Activated CD4-positive, alpha-beta T cell treated with anti-CD3 and anti-CD28 coated beads for 36 hours (primary cell): Measurements from ENCODE around the gene FMN1. TPM values are rescaled to one million over a fixed set of nuclear protein-coding genes. Genes with fewer than 3 reads are reported as not detected.

Experiments
- ATAC-seq: fragments of 200-7000 bp; cut with Tn5 transposase; one replicate; pipeline ENCODE4 v1.10.0; 2021; ENCODE audit warnings: mild to moderate bottlenecking, moderate library complexity
- CTCF ChIA-PET: fragments of 350-600 bp; sonication (Branson Sonifier 250); formaldehyde crosslinking; loops from one replicate; lab custom pipeline; 2021; ENCODE audit warnings: antibody characterized with exemption; lab: Charles Lee
- POLR2A ChIA-PET: fragments of 350-600 bp; sonication (Branson Sonifier 250); formaldehyde crosslinking; loops from one replicate; lab custom pipeline; 2021; ENCODE audit warnings: antibody characterized with exemption, inconsistent platforms; lab: Charles Lee
- DNase-seq: peaks from one replicate; pipeline ENCODE4 v3.0.0-alpha.2; 2020
- H3K27ac Mint-ChIP-seq: one replicate; pipeline ENCODE4 v1.8.0; 2021; ENCODE audit warnings: mixed read lengths
- H3K27me3 Mint-ChIP-seq: one replicate; pipeline ENCODE4 v1.8.0; 2021; ENCODE audit warnings: mixed read lengths
- H3K36me3 Mint-ChIP-seq: one replicate; pipeline ENCODE4 v1.8.0; 2021; ENCODE audit warnings: low read depth, mixed read lengths
- H3K4me1 Mint-ChIP-seq: one replicate; pipeline ENCODE4 v1.8.0; 2021; ENCODE audit warnings: mixed read lengths
- H3K4me3 Mint-ChIP-seq: one replicate; pipeline ENCODE4 v1.8.0; 2021; ENCODE audit warnings: mild to moderate bottlenecking, moderate library complexity, mixed read lengths
- H3K9me3 Mint-ChIP-seq: one replicate; pipeline ENCODE4 v1.8.0; 2021; ENCODE audit warnings: low read depth, mixed read lengths
- intact Hi-C, 2 experiments: fragments of 100-400 bp; cut with DNase I in 1 of 2; cut with micrococcal nuclease in 1 of 2; formaldehyde crosslinking; loops; one replicate each; pipeline versions ENCODE4 v1.14.2 to v1.15.1; 2022 to 2024; cut with DNase I, micrococcal nuclease
- total RNA-seq, 2 experiments: library from RNA; stranded (reverse); gene quantifications; one replicate each; pipeline ENCODE4 v1.2.3, GENCODE V29; 2021

The FMN1 gene
- total RNA-seq, 2 experiments from 2014 or later: 0.09 to 0.21 TPM

GRCh38 chr15:32766101-32766500, 428.4 kb downstream of the FMN1 start:
- ChIA-PET CTCF (no interaction called here), POLR2A (no interaction called here)
- Mint-ChIP-seq H3K4me3 (no peak overlapping the region), H3K36me3 (no peaks in the 10 kb centered on the region), H3K4me1 (no peaks in the 10 kb centered on the region), H3K27me3 (peaks cover 10% of the 10 kb centered on the region), H3K27ac (no peak overlapping the region), H3K9me3 (no peaks in the 10 kb centered on the region)
- intact Hi-C loops: no loop called here
- DNase-seq (no peak), ATAC-seq (no peak)

DNA sequence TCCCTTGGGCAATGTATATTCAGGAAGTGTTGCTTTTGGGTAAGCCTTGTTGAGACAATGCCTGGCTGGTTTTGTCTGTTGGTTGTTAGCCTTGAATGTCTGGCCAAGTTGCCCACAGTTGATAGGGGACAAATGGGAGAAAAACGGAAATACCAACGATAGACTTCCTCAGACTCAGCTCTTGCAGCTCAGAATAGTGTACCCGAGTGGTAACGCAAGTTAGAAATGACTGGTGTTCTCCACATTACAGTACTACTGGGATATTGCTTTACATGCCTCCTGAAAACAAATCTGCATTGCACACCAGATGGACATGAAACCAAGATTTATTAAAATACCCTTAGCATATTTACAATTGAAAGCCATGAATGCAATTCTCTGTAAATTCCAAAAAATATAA, 429.3 kb downstream of the FMN1 start:
- no peaks in the 10 kb centered on the region for H3K9me3 Mint-ChIP-seq
- CTCF ChIA-PET: no interaction called here
- POLR2A ChIA-PET: no interaction called here
- no peak for ATAC-seq
- peaks cover 16% of the 10 kb centered on the region for H3K27me3 Mint-ChIP-seq
- H3K36me3 Mint-ChIP-seq: no peaks in the 10 kb centered on the region
- H3K4me3 Mint-ChIP-seq: no peak overlapping the region
- intact Hi-C loops: no loop called here
- no peak overlapping the region for H3K27ac Mint-ChIP-seq
- no peak for DNase-seq
- H3K4me1 Mint-ChIP-seq: no peaks in the 10 kb centered on the region

DNA sequence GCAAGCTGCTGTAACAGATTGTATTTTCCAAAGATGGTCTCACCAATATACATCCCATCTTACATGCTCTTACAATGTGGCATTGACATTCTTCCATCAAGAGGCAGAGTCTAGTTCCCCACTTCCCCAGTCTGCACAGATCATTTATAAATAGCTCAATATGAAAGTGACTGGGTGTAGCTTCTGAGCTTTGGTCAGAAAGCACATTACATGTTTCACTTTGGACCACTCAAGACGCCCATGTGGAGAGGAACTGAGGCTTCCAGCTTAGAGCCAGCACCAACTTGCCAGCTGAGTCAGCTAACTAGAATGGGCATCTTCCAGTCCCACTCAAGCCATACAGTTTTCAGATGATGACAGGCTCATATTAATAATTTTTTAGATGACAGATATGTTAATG, 431.2 kb downstream of the FMN1 start:
- no peak for ATAC-seq

DNA sequence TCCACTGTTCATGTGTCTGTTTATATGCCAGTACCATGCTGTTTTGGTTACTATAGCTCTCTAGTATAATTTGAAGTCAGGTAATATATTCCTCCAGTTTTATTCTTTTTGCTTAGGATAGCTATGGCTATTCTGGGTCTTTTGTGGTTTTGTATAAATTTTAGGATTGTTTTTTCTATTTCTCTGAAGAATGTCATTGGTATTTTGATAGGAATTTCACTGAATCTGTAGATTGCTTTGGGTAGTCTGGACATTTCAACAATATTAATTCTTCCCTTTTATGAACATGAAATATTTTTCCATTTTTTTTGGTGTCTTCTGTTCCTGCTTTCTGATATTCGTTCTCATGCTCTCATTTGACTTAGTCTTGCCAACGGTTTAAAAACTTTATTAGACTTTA, 437.1 kb downstream of the FMN1 start:
- intact Hi-C loops: no loop called here
- CTCF ChIA-PET: no interaction called here
- H3K27me3 Mint-ChIP-seq: peaks cover 12% of the 10 kb centered on the region
- no peaks in the 10 kb centered on the region for H3K9me3 Mint-ChIP-seq
- H3K36me3 Mint-ChIP-seq: no peaks in the 10 kb centered on the region
- DNase-seq (no peak), ATAC-seq (no peak)
- no peak overlapping the region for H3K27ac Mint-ChIP-seq
- H3K4me1 Mint-ChIP-seq: no peaks in the 10 kb centered on the region
- POLR2A ChIA-PET: no interaction called here
- no peak overlapping the region for H3K4me3 Mint-ChIP-seq

More for the DNA sequence above, 431.2 kb downstream of the FMN1 start:
- intact Hi-C loops: loop anchor here in 1 of 2 experiments (5.0 kb wide), 1 partner anchor 51 kb away; no protein-coding TSS in a partner anchor
- ChIA-PET CTCF (interaction anchor here (0.8 kb wide), 1 partner anchor 102 kb away, joined by 3 read pairs; no protein-coding TSS in a partner anchor), POLR2A (no interaction called here)
- Mint-ChIP-seq H3K4me3 (no peak overlapping the region), H3K27ac (no peak overlapping the region), H3K9me3 (no peaks in the 10 kb centered on the region), H3K27me3 (peaks cover 16% of the 10 kb centered on the region), H3K36me3 (no peaks in the 10 kb centered on the region), H3K4me1 (no peaks in the 10 kb centered on the region)
- DNase-seq: no peak

- ATAC-seq: no peak
- no peak overlapping the region for H3K27ac Mint-ChIP-seq
- H3K9me3 Mint-ChIP-seq: no peaks in the 10 kb centered on the region
- CTCF ChIA-PET: no interaction called here
- H3K36me3 Mint-ChIP-seq: no peaks in the 10 kb centered on the region
- intact Hi-C loops: no loop called here
- peaks cover 7% of the 10 kb centered on the region for H3K27me3 Mint-ChIP-seq
- no peaks in the 10 kb centered on the region for H3K4me1 Mint-ChIP-seq
- H3K4me3 Mint-ChIP-seq: no peak overlapping the region
- no peak for DNase-seq
- POLR2A ChIA-PET: no interaction called here
Observed at GRCh38 chr15:32750979-32751378, 443.5 kb downstream of the FMN1 start.

GRCh38 chr15:32747921-32748342, 446.6 kb downstream of the FMN1 start:
- ChIA-PET POLR2A (no interaction called here), CTCF (no interaction called here)
- no peaks in the 10 kb centered on the region for H3K9me3 Mint-ChIP-seq
- no peak overlapping the region for H3K4me3 Mint-ChIP-seq
- no peaks in the 10 kb centered on the region for H3K36me3 Mint-ChIP-seq
- no peaks in the 10 kb centered on the region for H3K4me1 Mint-ChIP-seq
- H3K27ac Mint-ChIP-seq: no peak overlapping the region
- DNase-seq (no peak), ATAC-seq (no peak)
- intact Hi-C loops: no loop called here
- H3K27me3 Mint-ChIP-seq: peaks cover 5% of the 10 kb centered on the region

- ChIA-PET POLR2A (no interaction called here), CTCF (no interaction called here)
- peaks cover 7% of the 10 kb centered on the region for H3K27me3 Mint-ChIP-seq
- DNase-seq (no peak), ATAC-seq (no peak)
- no peaks in the 10 kb centered on the region for H3K36me3 Mint-ChIP-seq
- H3K27ac Mint-ChIP-seq: no peak overlapping the region
- no peak overlapping the region for H3K4me3 Mint-ChIP-seq
- no peaks in the 10 kb centered on the region for H3K9me3 Mint-ChIP-seq
- intact Hi-C loops: no loop called here
- H3K4me1 Mint-ChIP-seq: no peaks in the 10 kb centered on the region
Observed at GRCh38 chr15:32746116-32746857, 448.2 kb downstream of the FMN1 start.

DNA sequence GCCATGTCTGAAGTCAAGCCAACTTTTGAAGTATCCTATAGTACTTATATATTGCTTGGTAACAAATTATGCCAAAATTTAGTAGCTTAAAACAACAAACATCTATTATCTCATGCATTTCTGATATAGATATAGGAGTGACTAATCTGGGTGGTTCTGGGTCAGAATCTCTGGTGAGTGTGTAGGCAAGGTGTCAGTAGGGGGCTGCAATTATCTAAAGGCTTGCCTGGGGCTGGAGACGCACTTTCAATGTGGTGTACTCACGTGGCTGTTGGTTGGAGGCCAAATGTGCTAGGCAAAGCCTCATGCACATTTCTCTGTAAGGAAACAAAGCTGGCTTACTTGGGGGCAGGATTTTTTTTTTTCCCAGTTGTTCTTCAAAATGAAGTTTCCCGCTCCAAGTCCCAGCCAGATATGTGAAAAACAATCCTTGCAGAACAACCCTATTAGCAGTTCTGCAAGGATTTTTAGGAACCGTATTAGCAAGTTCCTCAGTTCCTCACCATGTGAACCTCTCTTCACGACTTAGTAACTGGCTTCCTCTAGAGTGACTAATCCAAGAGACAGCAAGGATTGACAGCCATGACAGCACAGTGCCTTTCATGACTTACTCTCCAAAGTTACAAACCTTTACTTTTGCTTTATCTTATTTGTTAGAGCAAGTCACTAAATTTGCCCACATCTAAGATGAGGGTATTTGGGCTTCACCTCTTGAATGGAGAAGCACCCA, 450.9 kb downstream of the FMN1 start:
- intact Hi-C loops: no loop called here
- Mint-ChIP-seq H3K27me3 (peaks cover 7% of the 10 kb centered on the region), H3K9me3 (peaks cover 3% of the 10 kb centered on the region), H3K27ac (no peak overlapping the region), H3K4me3 (no peak overlapping the region), H3K36me3 (no peaks in the 10 kb centered on the region), H3K4me1 (no peaks in the 10 kb centered on the region)
- ChIA-PET CTCF (interaction anchor here (0.7 kb wide), 1 partner anchor 81 kb away, joined by 3 read pairs; no protein-coding TSS in a partner anchor), POLR2A (no interaction called here)
- DNase-seq (no peak), ATAC-seq (no peak)

DNA sequence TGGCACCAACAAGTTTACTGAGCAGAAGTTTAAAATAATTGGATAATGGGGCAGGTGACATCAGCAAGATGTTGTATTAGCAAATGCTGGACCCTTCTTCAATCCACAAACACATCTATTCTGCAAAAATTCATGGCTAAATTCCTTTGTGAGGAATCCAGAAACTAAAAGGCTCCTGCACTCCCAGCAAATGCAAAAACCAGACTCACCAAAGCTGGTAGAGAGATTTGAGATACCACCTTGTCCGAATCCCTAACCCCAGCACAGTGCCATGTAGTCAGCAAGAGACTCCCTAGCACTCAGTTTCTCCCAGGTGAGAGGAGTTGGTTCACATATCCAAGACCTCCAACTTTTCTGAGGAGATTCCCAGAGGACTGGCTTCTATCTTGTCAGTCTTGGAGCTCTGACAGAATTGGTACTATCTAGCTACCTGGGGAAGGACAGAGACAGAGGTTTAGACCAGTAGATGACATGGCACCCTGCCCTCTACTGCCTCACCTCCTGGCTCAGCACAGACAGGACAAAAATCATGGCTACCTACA, 454.9 kb downstream of the FMN1 start:
- POLR2A ChIA-PET: no interaction called here
- Mint-ChIP-seq H3K4me3 (no peak overlapping the region), H3K27ac (no peak overlapping the region), H3K9me3 (peaks cover 3% of the 10 kb centered on the region), H3K4me1 (no peaks in the 10 kb centered on the region), H3K36me3 (no peaks in the 10 kb centered on the region), H3K27me3 (peaks cover 21% of the 10 kb centered on the region)
- intact Hi-C loops: no loop called here
- ATAC-seq (no peak), DNase-seq (no peak)
- CTCF ChIA-PET: no interaction called here

DNA sequence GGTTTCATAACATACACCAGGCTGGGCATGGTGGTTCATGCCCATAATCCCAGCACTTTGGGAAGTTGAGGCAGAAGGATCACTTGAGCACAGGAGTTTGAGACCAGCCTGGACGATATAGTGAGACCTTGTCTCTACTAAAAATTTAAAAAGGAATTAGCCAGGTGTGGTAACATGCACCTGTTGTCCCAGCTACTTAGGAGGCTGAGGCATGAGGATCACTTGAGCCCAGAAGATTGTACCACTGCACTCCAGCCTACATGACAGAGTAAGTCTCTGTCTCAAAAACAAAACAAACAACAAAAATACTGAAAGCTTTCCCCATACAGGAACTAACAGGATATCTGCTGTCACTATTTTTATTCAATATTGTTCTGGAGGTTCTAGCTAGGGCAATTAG, 455.8 kb downstream of the FMN1 start:
- ATAC-seq: no peak
- DNase-seq: no peak
- Mint-ChIP-seq H3K36me3 (no peaks in the 10 kb centered on the region), H3K4me3 (no peak overlapping the region), H3K27ac (no peak overlapping the region), H3K9me3 (peaks cover 3% of the 10 kb centered on the region), H3K27me3 (peaks cover 23% of the 10 kb centered on the region), H3K4me1 (no peaks in the 10 kb centered on the region)
- CTCF ChIA-PET: no interaction called here
- POLR2A ChIA-PET: no interaction called here
- intact Hi-C loops: no loop called here

DNA sequence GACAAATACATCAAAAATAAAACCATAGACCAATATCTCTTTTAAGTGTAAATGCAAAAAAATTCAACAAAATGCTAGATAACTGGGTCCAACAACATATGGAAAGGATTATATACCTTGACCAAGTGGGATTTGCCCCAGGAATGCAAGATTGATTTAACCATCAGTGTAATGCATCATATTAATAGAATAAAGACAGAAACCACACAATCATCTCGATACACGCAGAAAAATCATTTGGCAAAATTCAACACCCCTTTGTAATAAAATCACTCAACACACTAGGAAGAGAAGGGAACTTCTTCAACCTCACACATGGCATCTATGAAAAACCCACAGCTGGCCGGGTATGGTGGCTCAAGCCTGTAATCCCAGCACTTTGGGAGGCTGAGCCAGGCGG, 457.2 kb downstream of the FMN1 start:
- no peak overlapping the region for H3K27ac Mint-ChIP-seq
- intact Hi-C loops: no loop called here
- CTCF ChIA-PET: no interaction called here
- H3K9me3 Mint-ChIP-seq: peaks cover 3% of the 10 kb centered on the region
- peaks cover 32% of the 10 kb centered on the region for H3K27me3 Mint-ChIP-seq
- ATAC-seq (no peak), DNase-seq (no peak)
- no peaks in the 10 kb centered on the region for H3K4me1 Mint-ChIP-seq
- no peaks in the 10 kb centered on the region for H3K36me3 Mint-ChIP-seq
- POLR2A ChIA-PET: no interaction called here
- H3K4me3 Mint-ChIP-seq: no peak overlapping the region

DNA sequence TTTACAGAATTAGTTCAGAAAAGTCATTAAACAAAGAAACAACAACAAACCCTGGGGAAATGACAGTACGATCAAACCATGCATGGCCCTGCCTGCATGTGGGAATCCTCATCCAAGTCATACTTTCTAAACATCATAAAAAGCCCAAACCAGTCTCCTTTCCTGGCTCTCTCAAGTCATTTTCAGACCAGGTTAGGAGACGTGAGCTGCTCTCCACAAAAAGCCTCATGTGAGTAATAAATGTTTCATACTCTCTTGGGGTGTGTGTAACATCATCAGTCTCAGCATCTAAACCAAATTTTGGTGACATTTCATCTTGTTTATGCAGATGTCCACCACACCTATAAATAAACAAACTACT, 457.8 kb downstream of the FMN1 start:
- peaks cover 36% of the 10 kb centered on the region for H3K27me3 Mint-ChIP-seq
- H3K4me1 Mint-ChIP-seq: no peaks in the 10 kb centered on the region
- no peaks in the 10 kb centered on the region for H3K36me3 Mint-ChIP-seq
- CTCF ChIA-PET: no interaction called here
- DNase-seq (no peak), ATAC-seq (no peak)
- H3K27ac Mint-ChIP-seq: no peak overlapping the region
- POLR2A ChIA-PET: no interaction called here
- intact Hi-C loops: no loop called here
- H3K4me3 Mint-ChIP-seq: no peak overlapping the region
- peaks cover 3% of the 10 kb centered on the region for H3K9me3 Mint-ChIP-seq
